Stimulated activated CD4-positive, alpha-beta T cell treated with anti-CD3 and anti-CD28 coated beads, Interleukin-4, amount 100 ng/mL, for 1 hour (primary cell): ENCODE measurements around the gene ZNF732.
"Not testable (repeated sequence)": the region's sequence is repeated elsewhere in the genome, so short reads cannot be mapped to it uniquely, and the experiment has no call there.

Experiments used
- DNase-seq: peaks from one replicate; pipeline ENCODE4 v3.0.0-alpha.2; 2020

Gene ZNF732

DNA sequence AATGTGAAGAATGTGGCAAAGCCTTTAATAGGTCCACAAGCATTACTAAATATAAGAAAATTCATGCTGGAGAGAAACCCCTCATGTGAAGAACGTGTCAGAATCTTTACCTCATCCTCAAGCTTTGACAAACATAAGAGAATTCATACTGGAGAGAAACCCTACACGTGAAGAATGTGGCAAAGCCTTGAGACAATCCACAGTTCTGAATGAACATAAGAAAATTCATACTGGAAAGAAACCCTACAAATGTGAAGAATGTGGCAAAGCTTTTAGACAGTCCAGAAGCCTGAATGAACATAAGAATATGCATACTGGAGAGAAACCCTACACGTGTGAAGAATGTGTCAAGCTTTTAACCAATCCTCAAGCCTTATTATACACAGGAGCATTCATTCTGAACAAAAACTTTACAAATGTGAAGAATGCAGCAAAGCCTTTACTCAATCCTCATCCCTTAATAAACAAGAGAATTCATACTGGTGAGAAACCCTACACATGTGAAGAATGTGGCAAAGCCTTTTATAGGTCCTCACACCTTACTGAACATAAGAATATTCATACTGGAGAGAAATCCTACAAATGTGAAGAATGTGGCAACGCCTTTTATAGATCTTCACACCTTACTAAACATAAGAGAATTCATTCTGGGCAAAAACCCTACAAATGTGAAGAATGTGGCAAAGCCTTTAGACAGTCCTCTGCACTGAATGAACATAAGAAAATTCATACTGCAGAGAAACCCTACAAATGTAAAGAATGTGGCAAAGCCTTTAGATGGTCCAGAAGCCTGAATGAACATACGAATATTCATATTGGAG, 51.1 kb downstream of the ZNF732 start:
- no peak for DNase-seq

DNA sequence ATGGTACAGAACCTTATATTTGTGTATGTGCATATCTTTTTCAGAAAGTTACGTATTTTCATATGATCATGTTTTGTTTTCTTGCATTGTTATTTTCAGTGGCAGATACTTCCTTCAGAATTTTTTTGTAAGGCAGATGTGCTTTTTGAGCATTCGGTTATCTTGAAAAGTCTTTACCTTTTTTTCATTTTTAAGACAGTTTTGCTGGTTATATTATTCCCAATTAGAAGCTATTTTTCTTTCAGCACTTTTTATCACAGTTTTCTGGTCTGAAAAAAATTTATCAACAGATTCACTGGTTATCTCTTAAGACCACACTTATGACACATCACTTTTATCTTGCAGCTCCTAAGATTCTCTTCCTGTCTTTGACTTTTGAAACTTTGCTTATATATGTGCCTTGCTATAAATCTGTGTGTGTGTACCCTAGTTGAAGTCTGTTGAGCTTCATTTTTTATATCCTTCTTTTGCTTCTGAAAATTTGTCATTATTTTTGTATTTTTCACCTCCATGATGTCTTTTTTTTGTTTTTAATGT, 53.1 kb downstream of the ZNF732 start:
- no peak for DNase-seq

DNA sequence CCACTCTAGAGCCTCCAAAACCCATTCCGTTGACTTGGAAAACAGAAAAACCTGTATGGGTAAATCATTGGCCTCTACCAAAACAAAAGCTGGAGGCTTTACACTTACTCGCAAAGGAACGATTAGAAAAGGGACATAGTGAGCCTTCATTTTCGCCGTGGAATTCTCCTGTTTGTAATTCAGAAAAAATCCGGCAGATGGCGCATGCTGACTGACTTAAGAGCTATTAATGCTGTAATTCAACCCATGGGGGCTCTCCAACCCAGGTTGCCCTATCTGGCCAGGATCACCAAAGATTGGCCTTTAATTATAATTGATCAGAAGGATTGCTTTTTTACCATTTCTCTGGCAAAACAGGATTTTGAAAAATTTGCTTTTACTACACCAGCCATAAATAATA, 60.8 kb downstream of the ZNF732 start:
- DNase-seq: peak; percentile 29

GRCh38 chr4:243426-243825, 61.8 kb downstream of the ZNF732 start:
- no peak for DNase-seq

DNA sequence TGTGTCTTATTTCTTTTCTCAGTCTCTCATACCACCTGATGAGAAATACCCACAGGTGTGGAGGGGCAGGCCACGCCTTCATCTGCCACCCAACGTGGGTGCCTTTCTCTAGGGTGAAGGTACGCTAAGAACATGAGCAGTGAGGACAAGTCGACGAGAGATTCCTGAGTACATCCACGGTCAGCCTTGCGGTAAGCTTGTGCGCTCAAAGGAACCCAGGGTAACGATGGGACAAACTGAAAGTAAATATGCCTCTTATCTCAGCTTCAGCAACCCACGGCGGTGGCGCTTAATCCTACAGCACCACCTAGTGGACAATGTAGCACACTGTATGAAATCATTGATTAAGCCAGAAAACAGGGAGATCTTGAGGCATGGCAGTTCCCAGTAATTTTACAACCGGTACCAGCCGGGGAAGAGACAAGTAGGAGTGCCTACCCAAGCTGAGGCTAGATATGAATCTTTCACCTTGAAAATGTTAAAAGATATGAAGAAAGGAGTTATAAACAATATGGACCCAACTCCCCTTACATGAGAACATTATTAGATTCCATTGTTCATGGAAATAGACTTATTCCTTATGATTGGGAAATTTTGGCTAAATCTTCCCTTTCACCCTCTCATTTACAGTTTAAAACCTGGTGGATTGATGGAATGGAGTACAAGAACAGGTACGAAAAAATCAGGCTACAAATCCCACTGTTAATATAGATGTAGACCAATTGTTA, 63.0 kb downstream of the ZNF732 start:
- peak; percentile 54 for DNase-seq

GRCh38 chr4:241411-241810, 63.9 kb downstream of the ZNF732 start:
- DNase-seq: not testable (repeated sequence)

- DNase-seq: no peak
Observed at GRCh38 chr4:236028-236427, 69.2 kb downstream of the ZNF732 start.

DNA sequence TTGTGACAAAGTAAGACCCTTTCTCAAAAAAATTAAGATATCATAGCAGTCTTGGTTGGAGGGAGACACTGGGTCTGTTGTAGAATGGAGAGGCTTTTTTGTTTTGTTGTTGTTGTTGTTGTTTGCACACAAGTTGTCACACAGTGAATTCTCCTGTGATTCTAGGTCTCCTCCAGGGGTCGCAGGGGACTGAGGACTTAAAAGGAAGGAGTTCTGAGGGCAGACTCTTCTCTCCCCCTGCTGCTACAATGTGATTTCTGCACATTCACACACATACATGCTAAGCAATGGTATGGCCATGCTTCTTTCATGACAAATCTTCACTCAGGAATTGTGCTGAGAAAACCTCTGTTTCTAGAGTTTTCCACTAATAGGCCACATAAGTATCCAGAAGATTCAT, 71.1 kb downstream of the ZNF732 start:
- DNase-seq: no peak

DNA sequence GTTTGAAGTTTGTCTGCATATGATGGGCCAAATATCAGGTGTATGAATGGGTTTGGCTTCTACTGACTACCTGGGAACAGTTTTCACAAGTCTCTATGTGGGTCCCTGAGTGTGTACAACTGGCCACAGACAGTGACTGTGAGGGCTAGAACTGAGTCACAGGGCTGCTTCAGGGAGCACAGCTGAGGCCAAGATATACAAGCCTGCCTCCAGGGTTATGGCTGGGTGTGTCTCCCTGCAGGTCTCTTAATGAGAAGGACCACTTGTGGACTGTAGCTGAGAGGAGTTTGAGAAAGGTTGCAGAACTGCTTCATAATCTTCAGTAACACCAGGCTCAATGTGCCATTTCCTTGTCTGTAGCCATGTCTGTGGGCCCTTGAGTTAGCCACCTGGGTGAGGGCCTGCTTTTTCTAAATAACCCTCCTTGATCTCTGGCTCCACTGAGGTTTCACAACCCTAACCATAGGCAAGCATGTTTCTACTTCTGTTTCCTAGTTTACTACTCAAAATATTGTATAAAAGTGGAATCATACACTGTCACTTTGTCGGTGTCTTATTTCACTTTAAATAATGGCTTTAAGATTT, 81.3 kb downstream of the ZNF732 start:
- no peak for DNase-seq
